Gastrocnemius medialis (tissue), 4 donors: Measurements from ENCODE around the gene GMEB2. TPM values are rescaled to one million over a fixed set of nuclear protein-coding genes. Genes with fewer than 3 reads are reported as not detected.
"Not testable (repeated sequence)": the region's sequence is repeated elsewhere in the genome, so short reads cannot be mapped to it uniquely, and the experiment has no call there.

Experiments
- ATAC-seq, 2 donors: fragments of 150-250 bp; one replicate each; pipeline ENCODE4 v1.9.1; 2016
- DNase-seq, 2 donors: peaks; one replicate each; pipeline ENCODE4 v3.0.0-alpha.2; 2019
- H3K27ac ChIP-seq, 4 donors: fragments of 200-600 bp; sonication (generic); 1 replicate in 1 of 4; 2 replicates in 3 of 4; pipeline ENCODE4 v1.5.1; 2016 to 2018; ENCODE audit warnings: mild to moderate bottlenecking in 2 of 4, moderate library complexity in 1 of 4
- H3K27me3 ChIP-seq, 3 donors: fragments of 200-600 bp; sonication (generic) in 2 of 3; 1 replicate in 1 of 3; 2 replicates in 2 of 3; pipeline versions ENCODE4 v1.5.1 to v1.6.0; 2016 to 2019; ENCODE audit warnings: mild to moderate bottlenecking in 1 of 3, moderate library complexity in 1 of 3
- H3K36me3 ChIP-seq, 2 donors: fragments of 200-600 bp; sonication (generic) in 1 of 2; one replicate each; pipeline ENCODE4 v1.5.1; 2017 to 2018
- H3K4me1 ChIP-seq, 2 donors: fragments of 200-600 bp; sonication (generic) in 1 of 2; one replicate each; pipeline ENCODE4 v1.5.1; 2016 to 2017; ENCODE audit warnings: mild to moderate bottlenecking in 2 of 2
- H3K4me3 ChIP-seq, 4 donors: fragments of 200-600 bp; sonication (generic) in 3 of 4; 1 replicate in 1 of 4; 2 replicates in 3 of 4; pipeline ENCODE4 v1.5.1; 2016 to 2019; ENCODE audit warnings: mild to moderate bottlenecking in 2 of 4
- H3K9me3 ChIP-seq, 3 donors: fragments of 200-600 bp; sonication (generic) in 2 of 3; 1 replicate in 1 of 3; 2 replicates in 2 of 3; pipeline ENCODE4 v1.5.1; 2016 to 2019
- POLR2A ChIP-seq, 2 donors: fragments of 450-650 bp; IDR thresholded peaks; one replicate each; pipeline ENCODE4 v1.6.1; 2017; ENCODE audit warnings: antibody characterized with exemption in 2 of 2, mild to moderate bottlenecking in 2 of 2, moderate library complexity in 2 of 2
- in situ Hi-C, 4 donors: fragments of 200-750 bp; cut with MboI; loops; one replicate each; pipeline versions ENCODE4 v1.15.0 to v1.8.0; 2017; ENCODE audit warnings: low sequenced_read_pairs in 4 of 4
- intact Hi-C: fragments of 100-400 bp; cut with DNase I; formaldehyde crosslinking; loops from one replicate; pipeline ENCODE4 v1.15.1; 2023; ENCODE audit warnings: low total_unique reads
- total RNA-seq, 4 donors: library from RNA; depleted of rRNA; stranded (reverse); fragments of >200 nt; gene quantifications; one replicate each; pipeline versions ENCODE4 v1.1.0 to v1.2.3, GENCODE V29; 2016
- TF ChIP-seq, protein P1 (sequence below), 5 experiments: fragments of 450-650 bp in 3 of 5; fragments of 200-600 bp in 2 of 5; sonication (generic) in 2 of 5; IDR thresholded peaks in 4 of 5; conservative IDR thresholded peaks in 1 of 5; 1 replicate in 4 of 5; 2 replicates in 1 of 5; pipeline ENCODE4 v1.5.1; 2016 to 2019; ENCODE audit warnings: antibody characterized with exemption in 5 of 5, mild to moderate bottlenecking in 3 of 5, moderate library complexity in 3 of 5

Gene GMEB2
- total RNA-seq, 4 donors from 2014 or later: 6.1 to 14.3 (median 6.8) TPM

DNA sequence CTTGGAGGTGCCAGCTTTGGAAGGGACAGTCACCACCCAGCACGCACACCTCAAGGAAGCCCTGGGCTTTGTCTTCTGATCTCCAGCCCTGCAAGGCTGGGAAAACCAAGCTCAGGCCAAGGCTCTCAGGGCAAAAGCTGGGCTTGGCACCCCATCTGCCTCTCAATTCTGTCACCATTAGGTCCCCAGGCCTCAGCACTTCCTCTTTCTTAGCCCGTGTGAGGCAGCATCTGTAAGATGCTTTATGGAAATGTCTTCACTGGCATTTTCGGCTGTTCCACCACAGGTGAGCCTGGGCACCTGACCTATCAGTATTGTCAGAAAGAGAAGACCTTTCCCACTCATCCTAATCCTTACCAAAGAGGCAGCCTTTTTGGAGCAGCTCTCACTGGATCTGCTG, 24.6 kb downstream of the GMEB2 start:
- in situ Hi-C loops (no loop called here), intact Hi-C loops (no loop called here)
- Histone ChIP-seq H3K9me3 (no peaks in the 10 kb centered on the region), H3K4me1 (no peaks in the 10 kb centered on the region), H3K4me3 (no peak overlapping the region), H3K36me3 (peaks cover 0 to 46% of the 10 kb centered on the region in 2 donors), H3K27ac (no peak overlapping the region), H3K27me3 (no peaks in the 10 kb centered on the region)
- TF ChIP-seq, protein P1, sequence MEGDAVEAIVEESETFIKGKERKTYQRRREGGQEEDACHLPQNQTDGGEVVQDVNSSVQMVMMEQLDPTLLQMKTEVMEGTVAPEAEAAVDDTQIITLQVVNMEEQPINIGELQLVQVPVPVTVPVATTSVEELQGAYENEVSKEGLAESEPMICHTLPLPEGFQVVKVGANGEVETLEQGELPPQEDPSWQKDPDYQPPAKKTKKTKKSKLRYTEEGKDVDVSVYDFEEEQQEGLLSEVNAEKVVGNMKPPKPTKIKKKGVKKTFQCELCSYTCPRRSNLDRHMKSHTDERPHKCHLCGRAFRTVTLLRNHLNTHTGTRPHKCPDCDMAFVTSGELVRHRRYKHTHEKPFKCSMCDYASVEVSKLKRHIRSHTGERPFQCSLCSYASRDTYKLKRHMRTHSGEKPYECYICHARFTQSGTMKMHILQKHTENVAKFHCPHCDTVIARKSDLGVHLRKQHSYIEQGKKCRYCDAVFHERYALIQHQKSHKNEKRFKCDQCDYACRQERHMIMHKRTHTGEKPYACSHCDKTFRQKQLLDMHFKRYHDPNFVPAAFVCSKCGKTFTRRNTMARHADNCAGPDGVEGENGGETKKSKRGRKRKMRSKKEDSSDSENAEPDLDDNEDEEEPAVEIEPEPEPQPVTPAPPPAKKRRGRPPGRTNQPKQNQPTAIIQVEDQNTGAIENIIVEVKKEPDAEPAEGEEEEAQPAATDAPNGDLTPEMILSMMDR (IDR thresholded peaks at IDR 0.05 in 4 of 5, conservative IDR thresholded peaks at IDR 0.05 in 1 of 5): no peak
- TF ChIP-seq POLR2A (IDR thresholded peaks at IDR 0.05): no peak
- DNase-seq (no peak), ATAC-seq (no peak)

DNA sequence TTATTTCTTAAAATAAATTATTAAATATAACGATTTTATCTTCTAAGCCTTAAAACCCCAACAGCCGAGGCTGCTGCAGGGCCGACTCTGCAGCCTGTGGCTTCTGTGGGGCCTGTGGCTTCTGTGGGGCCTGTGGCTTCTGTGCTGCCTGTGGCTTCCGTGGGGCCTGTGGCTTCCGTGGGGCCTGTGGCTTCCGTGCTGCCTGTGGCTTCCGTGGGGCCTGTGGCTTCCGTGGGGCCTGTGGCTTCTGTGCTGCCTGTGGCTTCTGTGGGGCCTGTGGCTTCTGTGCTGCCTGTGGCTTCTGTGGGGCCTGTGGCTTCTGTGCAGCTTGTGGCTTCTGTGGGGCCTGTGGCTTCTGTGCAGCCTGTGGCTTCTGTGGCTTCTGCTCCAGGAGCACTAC, 25.2 kb downstream of the GMEB2 start:
- in situ Hi-C loops, intact Hi-C loops: not testable (repeated sequence)
- peaks cover 0 to 48% of the 10 kb centered on the region in 2 donors for H3K36me3 ChIP-seq

DNA sequence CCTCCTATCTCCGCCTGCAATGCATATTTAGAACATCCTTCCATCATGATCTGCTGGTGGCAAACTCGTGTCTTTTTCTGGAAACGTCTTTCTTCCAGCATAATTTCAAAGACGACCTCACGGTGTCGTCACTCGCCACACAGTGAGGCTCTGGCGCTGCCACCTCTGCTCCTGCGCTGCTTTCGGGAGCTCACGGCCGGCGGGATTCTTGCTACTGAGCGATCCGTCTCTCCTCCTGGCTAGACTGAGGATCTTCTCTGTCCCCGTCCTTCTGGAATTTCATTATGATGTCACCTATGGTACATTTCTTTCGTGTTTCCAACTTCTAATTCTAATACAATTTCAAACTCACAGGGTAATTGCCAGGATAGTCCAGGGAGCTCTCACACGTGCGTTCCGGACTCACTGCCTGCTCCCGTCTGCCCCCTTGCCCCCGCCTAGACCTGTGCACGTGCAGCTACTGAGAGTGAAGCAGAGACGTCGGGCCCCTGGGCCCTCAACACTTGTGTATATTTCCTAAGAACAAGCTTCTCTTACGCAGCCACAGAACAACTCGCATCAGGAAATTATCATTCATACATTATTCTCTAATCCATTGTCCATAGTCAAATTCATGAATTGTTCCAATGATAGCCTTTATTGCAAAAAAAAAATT, 27.4 kb downstream of the GMEB2 start:
- in situ Hi-C loops: no loop called here
- intact Hi-C loops: no loop called here
- Histone ChIP-seq H3K9me3 (no peaks in the 10 kb centered on the region), H3K4me3 (no peak overlapping the region), H3K36me3 (peaks cover 0 to 65% of the 10 kb centered on the region in 2 donors), H3K4me1 (no peaks in the 10 kb centered on the region), H3K27ac (no peak overlapping the region), H3K27me3 (no peaks in the 10 kb centered on the region)
- ATAC-seq (no peak), DNase-seq (no peak)
- TF ChIP-seq, protein P1 (IDR thresholded peaks at IDR 0.05 in 4 of 5, conservative IDR thresholded peaks at IDR 0.05 in 1 of 5): no peak
- no peak for TF ChIP-seq POLR2A (IDR thresholded peaks at IDR 0.05)

More for the DNA sequence above, 25.2 kb downstream of the GMEB2 start:
- DNase-seq, H3K27me3 ChIP-seq, H3K27ac ChIP-seq, ATAC-seq, H3K4me3 ChIP-seq, H3K4me1 ChIP-seq, H3K9me3 ChIP-seq: not testable (repeated sequence)

DNA sequence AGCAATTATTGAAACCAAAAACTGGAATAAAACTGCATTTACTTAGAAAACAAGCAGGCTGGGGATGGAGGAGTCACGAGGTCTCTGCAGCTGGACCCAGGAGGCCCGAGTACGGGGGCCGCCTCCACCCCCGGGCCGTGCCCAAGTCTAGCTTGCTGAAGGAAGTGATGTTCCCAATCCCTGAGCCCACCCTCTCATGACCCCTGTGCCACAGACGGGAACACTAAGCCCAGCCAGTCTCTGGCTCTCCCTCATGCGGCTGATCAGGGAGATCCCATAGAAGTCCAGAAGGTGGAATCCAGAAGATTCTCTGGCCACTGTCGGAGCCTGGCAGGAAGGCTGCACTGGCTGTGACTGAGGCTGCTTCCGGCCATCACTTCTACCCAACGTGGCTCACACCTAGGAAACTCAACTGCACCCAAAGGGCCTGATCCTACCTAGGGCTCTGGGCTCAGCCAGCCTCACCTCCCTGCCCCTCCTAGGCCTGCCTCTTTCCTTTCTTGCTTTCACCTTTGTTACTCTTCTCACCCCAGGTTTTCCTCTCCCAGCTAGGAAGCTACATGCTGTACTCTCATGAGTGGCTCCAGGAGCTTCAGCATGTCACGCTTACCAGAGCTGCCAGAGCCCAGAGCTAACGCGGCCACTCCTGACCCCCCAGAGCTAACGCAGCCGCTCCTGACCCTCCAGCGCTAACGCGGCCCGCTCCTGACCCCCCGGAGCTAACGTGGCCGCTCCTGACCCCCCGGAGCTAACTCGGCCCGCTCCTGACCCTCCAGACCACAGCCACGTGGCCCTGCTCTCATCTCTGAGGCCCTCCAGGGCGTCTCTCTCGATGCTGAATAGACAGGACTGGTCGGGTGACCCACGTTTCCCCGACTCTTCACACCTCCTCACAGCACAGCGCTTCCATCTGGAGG, 28.2 kb downstream of the GMEB2 start:
- H3K9me3 ChIP-seq: no peaks in the 10 kb centered on the region
- H3K27me3 ChIP-seq: no peaks in the 10 kb centered on the region
- TF ChIP-seq, protein P1 (IDR thresholded peaks at IDR 0.05 in 4 of 5, conservative IDR thresholded peaks at IDR 0.05 in 1 of 5): no peak
- TF ChIP-seq POLR2A (IDR thresholded peaks at IDR 0.05): no peak
- H3K4me3 ChIP-seq: no peak overlapping the region
- in situ Hi-C loops: no loop called here
- intact Hi-C loops: no loop called here
- H3K4me1 ChIP-seq: no peaks in the 10 kb centered on the region
- no peak overlapping the region for H3K27ac ChIP-seq
- DNase-seq (no peak), ATAC-seq (no peak)
- H3K36me3 ChIP-seq: peaks cover 0 to 71% of the 10 kb centered on the region in 2 donors
